ENCODE results near the gene DPP6.
"Not testable (repeated sequence)": the region's sequence is repeated elsewhere in the genome, so short reads cannot be mapped to it uniquely, and the experiment has no call there.

Gene DPP6

GRCh38 chr7:154051643-154052529 is at the start of gene DPP6:
DPP6 (plus strand) TSS chr7:154052398.
- not testable (repeated sequence) for H3K27ac ChIP-seq

- H3K27ac ChIP-seq, result not testable (repeated sequence)
These were observed 42.7 kb upstream of the DPP6 start for GRCh38 chr7:154009423-154009911.

GRCh38 chr7:154010726-154011568 is 41.3 kb upstream of the DPP6 start:
- H3K27ac ChIP-seq, result not testable (repeated sequence)

- H3K27ac ChIP-seq, result not testable (repeated sequence)
These were observed 39.4 kb upstream of the DPP6 start for GRCh38 chr7:154012800-154013199.

GRCh38 chr7:154015636-154016035 is 36.6 kb upstream of the DPP6 start:
- H3K27ac ChIP-seq, result not testable (repeated sequence)

GRCh38 chr7:154018354-154018753 is 33.8 kb upstream of the DPP6 start:
- H3K27ac ChIP-seq, result not testable (repeated sequence)

- H3K27ac ChIP-seq, result not testable (repeated sequence)
These were observed 24.4 kb upstream of the DPP6 start for GRCh38 chr7:154027805-154028204.

- H3K27ac ChIP-seq, result not testable (repeated sequence)
These were observed 21.6 kb upstream of the DPP6 start for GRCh38 chr7:154030476-154031080.

- H3K27ac ChIP-seq, result not testable (repeated sequence)
These were observed 12.6 kb upstream of the DPP6 start for GRCh38 chr7:154039466-154040165.

GRCh38 chr7:154050394-154050793 is 1.8 kb upstream of the DPP6 start:
- not testable (repeated sequence) for H3K27ac ChIP-seq

- not testable (repeated sequence) for H3K27ac ChIP-seq
These were observed 1.1 kb upstream of the DPP6 start for GRCh38 chr7:154051006-154051642.

GRCh38 chr7:154052530-154053252 is 493 bp downstream of the DPP6 start:
- not testable (repeated sequence) for H3K27ac ChIP-seq

- H3K27ac ChIP-seq, result not testable (repeated sequence)
These were observed 1.5 kb downstream of the DPP6 start for GRCh38 chr7:154053466-154054312.

- not testable (repeated sequence) for H3K27ac ChIP-seq
These were observed 2.5 kb downstream of the DPP6 start for GRCh38 chr7:154054664-154055063.

GRCh38 chr7:154055491-154056106 is 3.4 kb downstream of the DPP6 start:
- not testable (repeated sequence) for H3K27ac ChIP-seq

More at GRCh38 chr7:154054664-154055063, 2.5 kb downstream of the DPP6 start:
- TF ChIP-seq CTCF (conservative IDR thresholded peaks at IDR 0.05), result peak; percentile 43

GRCh38 chr7:154058783-154059182 is 6.6 kb downstream of the DPP6 start:
- not testable (repeated sequence) for H3K27ac ChIP-seq

- not testable (repeated sequence) for H3K27ac ChIP-seq
These were observed 8.4 kb downstream of the DPP6 start for GRCh38 chr7:154060551-154060950.

Measured in VCaP (cell line).